Activated T-cell treated with anti-CD3 and anti-CD28 coated beads for 4 hours (primary cell): ENCODE measurements around the gene COLEC11.
"Not testable (repeated sequence)": the region's sequence is repeated elsewhere in the genome, so short reads cannot be mapped to it uniquely, and the experiment has no call there.

Experiments used
- DNase-seq: peaks from one replicate; pipeline ENCODE4 v3.0.0-alpha.2; 2020

COLEC11 gene

GRCh38 chr2:3626118-3626811, 31.4 kb downstream of the COLEC11 start:
- no peak for DNase-seq

DNA sequence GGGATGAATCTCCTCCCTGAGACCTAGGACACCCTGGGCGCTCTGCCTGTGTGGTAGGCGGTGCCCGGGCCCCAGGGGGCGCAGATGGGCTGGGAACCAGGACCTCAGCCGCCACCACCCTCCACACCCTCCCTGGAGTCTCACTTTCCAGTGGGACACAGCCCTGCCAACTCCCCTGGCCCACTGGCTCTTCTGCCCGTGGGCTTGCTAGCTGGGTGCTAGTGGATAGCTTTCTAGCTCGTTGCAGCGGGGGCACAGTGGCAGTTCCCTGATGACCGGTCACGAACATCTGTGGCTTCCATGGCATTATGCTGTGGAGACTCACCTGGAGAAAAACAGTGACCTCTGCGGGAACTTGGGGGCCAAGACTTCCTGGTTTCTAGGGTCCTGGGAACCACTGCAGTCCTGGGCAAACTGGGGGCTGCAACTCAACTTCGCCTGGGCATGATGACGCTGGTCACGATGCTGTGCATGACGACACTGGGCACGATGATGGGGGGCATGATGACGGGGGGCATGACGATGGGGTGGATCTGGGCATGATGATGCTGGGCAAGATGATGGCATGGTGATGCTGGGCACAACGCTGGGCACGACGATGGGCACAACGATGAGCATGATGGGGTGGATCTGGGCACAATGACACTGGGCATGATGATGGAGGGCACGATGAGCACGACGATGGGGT, 32.0 kb downstream of the COLEC11 start:
- DNase-seq: no peak

- no peak for DNase-seq
Observed at GRCh38 chr2:3627500-3628100, 32.7 kb downstream of the COLEC11 start.

- no peak for DNase-seq
Observed at GRCh38 chr2:3628241-3628679, 33.3 kb downstream of the COLEC11 start.

GRCh38 chr2:3628800-3629199, 33.9 kb downstream of the COLEC11 start:
- DNase-seq: no peak

DNA sequence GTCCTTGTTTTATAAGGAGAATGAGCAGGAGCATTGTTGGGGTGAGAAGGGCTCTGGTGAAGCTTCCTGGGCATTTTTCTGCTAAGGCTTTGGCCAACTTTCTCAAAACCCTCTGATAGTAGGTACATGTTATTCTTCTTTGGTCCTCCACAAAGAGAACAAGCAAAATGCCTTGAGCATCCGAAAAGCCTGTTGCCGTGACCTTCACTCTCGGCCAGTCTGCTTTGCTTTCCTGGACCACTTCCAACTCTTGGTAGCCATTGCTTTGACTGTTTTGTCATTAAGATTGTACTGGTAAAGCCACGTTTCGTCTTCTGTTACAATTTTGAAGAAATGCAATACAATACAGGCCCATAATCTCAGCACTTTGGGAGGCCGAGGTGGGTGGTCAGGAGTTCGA, 35.7 kb downstream of the COLEC11 start:
- DNase-seq: no peak

GRCh38 chr2:3631161-3631850, 36.4 kb downstream of the COLEC11 start:
- DNase-seq: no peak

DNA sequence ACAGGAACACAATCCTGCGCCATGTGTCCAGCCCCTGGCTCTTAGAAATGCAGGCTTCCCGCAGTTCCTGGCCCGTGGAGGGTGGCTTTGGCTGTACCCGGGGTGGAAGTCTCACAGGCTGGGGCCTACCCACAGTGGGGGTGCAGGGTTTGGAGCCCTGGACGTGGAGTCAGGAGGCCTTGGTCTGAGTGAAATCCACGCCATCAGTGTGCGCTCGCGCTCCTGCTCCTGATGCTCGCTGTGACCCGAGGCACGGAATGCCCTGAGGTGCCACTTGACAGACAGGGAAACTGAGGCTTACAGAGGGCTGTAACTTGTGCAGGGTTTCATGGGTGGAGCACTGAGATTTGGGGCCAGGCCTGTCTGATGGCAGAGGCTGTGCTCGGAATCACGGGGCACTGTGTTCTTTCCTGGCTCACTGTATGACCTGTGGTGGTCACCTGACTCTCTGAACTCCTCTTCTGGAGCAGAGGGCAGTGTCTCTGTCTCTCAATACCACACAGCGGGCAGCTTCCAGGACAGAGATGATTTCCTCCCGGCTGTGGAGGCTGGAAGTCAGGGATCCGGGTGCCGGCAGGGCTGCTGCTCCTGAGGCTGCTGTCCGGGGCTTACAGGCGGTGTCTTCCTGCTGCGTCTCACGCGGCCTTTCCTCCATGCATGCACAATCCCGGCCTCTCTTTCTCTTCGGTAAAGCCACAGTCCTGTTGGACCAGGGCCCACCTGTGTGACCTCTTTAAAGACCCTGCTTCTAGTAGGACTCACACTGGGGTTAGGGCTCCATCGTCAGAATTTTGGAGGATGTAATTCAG, 37.1 kb downstream of the COLEC11 start:
- no peak for DNase-seq

GRCh38 chr2:3633089-3633981, 38.4 kb downstream of the COLEC11 start:
- DNase-seq: no peak

- no peak for DNase-seq
Observed at GRCh38 chr2:3633982-3634595, 39.2 kb downstream of the COLEC11 start.

DNA sequence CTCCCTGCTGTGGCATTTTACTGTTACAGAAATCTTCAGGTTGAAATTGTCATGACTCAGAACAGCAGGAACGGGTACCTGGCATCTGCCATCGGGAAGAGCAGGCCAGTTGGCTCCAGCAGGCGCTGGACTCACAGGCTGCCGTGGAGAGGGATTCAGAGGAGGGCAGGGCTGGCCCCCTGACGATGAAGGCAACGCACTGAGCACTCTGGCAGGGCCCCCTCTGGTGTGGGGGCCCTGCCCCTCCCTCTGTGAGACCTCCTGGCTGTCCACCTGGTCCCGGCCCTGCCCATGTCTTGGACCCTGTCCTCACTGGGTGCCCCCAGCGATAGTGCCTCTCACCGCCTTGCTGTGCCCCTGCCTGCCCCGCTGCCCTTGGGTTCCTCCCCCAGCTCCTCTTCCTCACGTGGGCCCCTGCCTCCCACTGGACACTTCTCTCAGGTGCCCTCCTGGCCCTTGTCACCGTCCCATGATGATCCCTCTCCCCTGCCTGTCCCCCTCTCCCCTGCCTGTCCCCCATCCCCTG, 39.7 kb downstream of the COLEC11 start:
- DNase-seq: no peak

GRCh38 chr2:3635171-3635974, 40.5 kb downstream of the COLEC11 start:
- no peak for DNase-seq

GRCh38 chr2:3635975-3636327, 41.0 kb downstream of the COLEC11 start:
- DNase-seq: not testable (repeated sequence)

GRCh38 chr2:3636586-3637310, 41.8 kb downstream of the COLEC11 start:
- no peak for DNase-seq

DNA sequence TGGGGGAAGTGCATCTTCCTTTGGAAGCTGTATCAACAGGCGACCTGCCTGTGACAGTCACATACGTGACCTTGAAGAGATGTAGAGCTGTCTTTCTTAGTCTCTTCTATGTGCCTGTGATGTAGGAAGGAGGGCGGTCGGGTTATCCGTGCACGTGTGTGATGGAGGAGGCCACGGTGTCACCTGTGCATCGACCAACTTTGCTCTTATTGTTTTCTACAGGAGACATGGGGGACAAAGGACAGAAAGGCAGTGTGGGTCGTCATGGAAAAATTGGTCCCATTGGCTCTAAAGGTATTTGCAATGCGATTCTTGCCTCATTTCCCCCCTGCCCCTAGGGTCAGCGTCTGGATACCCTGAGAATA, 42.4 kb downstream of the COLEC11 start:
- DNase-seq: no peak

DNA sequence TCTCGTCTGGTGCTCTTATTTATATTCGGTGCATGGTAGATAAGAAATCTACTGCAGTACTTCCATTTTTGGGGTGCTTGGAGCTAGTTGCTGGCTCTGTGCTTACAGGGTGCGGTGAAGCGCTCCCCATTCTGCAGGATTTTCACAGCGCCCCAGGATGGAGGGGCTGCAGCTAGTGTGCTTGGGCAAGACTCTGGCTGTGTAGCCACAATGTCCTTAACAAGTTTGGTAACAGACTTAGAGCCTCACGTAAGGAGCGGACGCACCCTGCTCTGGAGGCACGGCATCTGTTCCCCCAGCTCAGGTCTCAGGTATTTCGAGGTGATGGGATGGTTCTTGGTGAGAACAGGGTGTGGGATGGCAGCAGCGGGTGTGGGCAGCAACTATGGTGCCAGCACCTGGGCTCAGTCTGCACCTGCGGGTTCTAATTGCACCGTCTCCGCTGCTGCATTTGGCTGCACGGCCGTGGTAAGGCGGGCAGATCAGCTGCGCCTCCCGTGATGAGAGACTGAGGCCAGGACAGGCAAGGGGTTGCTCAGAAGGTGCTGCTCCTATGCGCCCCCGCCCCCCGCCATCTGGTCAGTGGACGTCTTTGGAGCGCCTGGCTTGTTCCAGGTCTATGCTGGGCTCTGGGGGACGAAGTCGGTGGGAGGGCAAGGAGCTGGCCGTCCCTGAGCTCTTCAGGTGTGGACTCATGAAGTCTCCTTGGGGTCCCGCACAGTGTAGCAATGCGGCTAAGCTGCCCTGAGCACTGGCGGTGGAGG, 43.0 kb downstream of the COLEC11 start:
- no peak for DNase-seq

DNA sequence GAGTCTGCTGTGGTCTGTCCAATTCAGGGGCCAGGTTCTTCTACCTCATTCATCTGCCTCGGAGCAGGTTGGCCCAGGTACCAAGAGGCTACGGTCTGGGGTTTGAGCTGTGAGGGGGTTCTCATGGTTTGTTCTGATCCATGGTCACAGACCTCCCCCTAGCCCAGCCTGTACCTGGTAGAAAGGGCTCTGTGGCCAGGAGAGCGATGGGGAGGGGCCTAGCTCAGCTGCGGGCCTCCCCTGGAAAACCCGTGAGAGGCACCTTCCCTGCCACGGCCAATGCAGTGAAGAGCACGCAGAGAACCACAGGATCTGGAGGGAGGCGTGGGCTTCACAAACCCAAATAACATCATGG, 43.5 kb downstream of the COLEC11 start:
- DNase-seq: no peak

DNA sequence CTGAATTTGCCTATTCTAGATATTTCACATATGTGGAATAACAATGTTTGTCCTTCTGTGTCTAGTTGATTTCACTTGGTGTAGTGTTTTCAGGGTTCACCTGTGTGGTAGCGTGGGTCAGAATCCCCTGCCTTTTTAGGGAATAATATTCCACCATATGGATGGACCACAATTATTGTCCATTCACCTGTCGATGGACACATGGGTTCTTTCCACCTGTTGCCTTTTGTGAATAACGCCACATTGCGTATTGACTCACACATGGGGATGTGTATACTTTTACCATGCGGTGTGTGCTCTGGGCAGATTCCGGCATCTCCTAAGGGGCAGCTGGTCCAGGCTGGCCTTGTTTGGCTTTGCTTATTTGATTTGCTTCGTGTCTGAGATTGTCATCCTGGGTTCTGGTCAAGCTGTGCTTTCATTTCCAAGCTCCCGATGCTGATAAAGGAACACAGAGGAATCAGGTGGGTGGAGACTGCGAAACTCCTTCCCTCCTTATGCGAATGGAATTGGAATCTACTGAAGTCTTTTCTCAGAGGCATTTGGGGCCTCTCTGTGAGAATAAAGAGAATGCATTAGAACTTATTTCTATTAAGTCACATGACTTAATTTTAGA, 44.2 kb downstream of the COLEC11 start:
- no peak for DNase-seq
